Suprapubic skin (tissue), 4 donors: Measurements from ENCODE around the gene PRSS36. TPM values are rescaled to one million over a fixed set of nuclear protein-coding genes. Genes with fewer than 3 reads are reported as not detected.
"Not testable (repeated sequence)": the region's sequence is repeated elsewhere in the genome, so short reads cannot be mapped to it uniquely, and the experiment has no call there.

Source experiments
- DNase-seq, 2 donors: peaks; one replicate each; pipeline ENCODE4 v3.0.0-alpha.2; 2019; ENCODE audit warnings: low spot score in 2 of 2
- H3K27ac ChIP-seq: fragments of 200-600 bp; sonication (generic); one replicate; pipeline ENCODE4 v1.5.1; 2019
- H3K27me3 ChIP-seq: fragments of 200-600 bp; sonication (generic); one replicate; pipeline ENCODE4 v1.5.1; 2019
- H3K36me3 ChIP-seq: fragments of 200-600 bp; sonication (generic); one replicate; pipeline ENCODE4 v1.5.1; 2019
- H3K4me1 ChIP-seq: fragments of 200-600 bp; sonication (generic); one replicate; pipeline ENCODE4 v1.5.1; 2019
- H3K4me3 ChIP-seq: fragments of 200-600 bp; sonication (generic); one replicate; pipeline ENCODE4 v1.5.1; 2019; ENCODE audit warnings: mild to moderate bottlenecking
- H3K9me3 ChIP-seq: fragments of 200-600 bp; sonication (generic); one replicate; pipeline ENCODE4 v1.5.1; 2019
- CTCF ChIP-seq, 2 donors: fragments of 200-600 bp in 1 of 2; fragments of 450-650 bp in 1 of 2; sonication (generic) in 1 of 2; IDR thresholded peaks; one replicate each; pipeline ENCODE4 v1.5.1; 2016 to 2019; ENCODE audit warnings: antibody characterized with exemption in 2 of 2, mild to moderate bottlenecking in 1 of 2, moderate library complexity in 1 of 2
- EP300 ChIP-seq: sonication (generic); formaldehyde crosslinking; IDR thresholded peaks from one replicate; pipeline ENCODE4 v1.6.1; 2017; ENCODE audit warnings: antibody characterized with exemption
- POLR2A ChIP-seq, 2 donors: fragments of 450-650 bp; IDR thresholded peaks; one replicate each; pipeline ENCODE4 v1.6.1; 2017; ENCODE audit warnings: antibody characterized with exemption in 2 of 2, mild to moderate bottlenecking in 2 of 2, moderate library complexity in 2 of 2
- POLR2AphosphoS5 ChIP-seq, 3 donors: sonication (generic); formaldehyde crosslinking; IDR thresholded peaks; one replicate each; pipeline ENCODE4 v1.6.1; 2017; ENCODE audit warnings: antibody characterized with exemption in 3 of 3
- WGBS: methylation state at CpG from one replicate; pipeline ENCODE4 v1.1.5; 2018; 5-methylcytosine and 5-hydroxymethylcytosine counted together
- total RNA-seq, 4 donors: library from RNA; depleted of rRNA; stranded (reverse); fragments of >200 nt; gene quantifications; one replicate each; pipeline ENCODE4 v1.1.0, GENCODE V29; 2016

Gene PRSS36
- total RNA-seq, 4 donors from 2014 or later, result 2.2 to 17.8 (median 8.4) TPM

GRCh38 chr16:31143011-31143693 lies 6.7 kb downstream of the PRSS36 start:
- DNase-seq, result no peak
- Histone ChIP-seq H3K36me3 (no peaks in the 10 kb centered on the region), H3K4me1 (peaks cover 46% of the 10 kb centered on the region), H3K27me3 (peaks cover under 1% of the 10 kb centered on the region), H3K27ac (peak overlapping the region; percentile 80), H3K9me3 (no peaks in the 10 kb centered on the region), H3K4me3 (peak overlapping the region; percentile 54)
- 85% methylated on average over 9 of the region's 22 CpGs for WGBS
- TF ChIP-seq CTCF (IDR thresholded peaks at IDR 0.05) (no peak), POLR2AphosphoS5 (IDR thresholded peaks at IDR 0.05) (no peak), EP300 (no peak), POLR2A (IDR thresholded peaks at IDR 0.05) (no peak)

- TF ChIP-seq CTCF (IDR thresholded peaks at IDR 0.05), result peak; percentile 97 to 99
- TF ChIP-seq POLR2A (IDR thresholded peaks at IDR 0.05), result no peak
- no peak for TF ChIP-seq EP300
- peak in 2 of 3 donors; percentile 65 to 68 for TF ChIP-seq POLR2AphosphoS5 (IDR thresholded peaks at IDR 0.05)
- no peaks in the 10 kb centered on the region for H3K27me3 ChIP-seq
- 0% methylated on average over 15 of the region's 89 CpGs for WGBS
- no peaks in the 10 kb centered on the region for H3K9me3 ChIP-seq
- H3K4me1 ChIP-seq, result peaks cover 44% of the 10 kb centered on the region
- DNase-seq, result peak; percentile 99 to 100
- peak overlapping the region; percentile 80 for H3K27ac ChIP-seq
- H3K36me3 ChIP-seq, result no peaks in the 10 kb centered on the region
- H3K4me3 ChIP-seq, result peak overlapping the region; percentile 54
Measured at GRCh38 chr16:31142109-31143010, 7.5 kb downstream of the PRSS36 start.

- peak overlapping the region; percentile 80 for H3K27ac ChIP-seq
- H3K9me3 ChIP-seq, result no peaks in the 10 kb centered on the region
- no peaks in the 10 kb centered on the region for H3K36me3 ChIP-seq
- H3K4me1 ChIP-seq, result peaks cover 44% of the 10 kb centered on the region
- no peak for TF ChIP-seq POLR2A (IDR thresholded peaks at IDR 0.05)
- no peak for TF ChIP-seq POLR2AphosphoS5 (IDR thresholded peaks at IDR 0.05)
- TF ChIP-seq CTCF (IDR thresholded peaks at IDR 0.05), result no peak
- no peak for TF ChIP-seq EP300
- no peak for DNase-seq
- WGBS, result 17% methylated on average over 8 of the region's 10 CpGs
- peak overlapping the region; percentile 54 for H3K4me3 ChIP-seq
- no peaks in the 10 kb centered on the region for H3K27me3 ChIP-seq
Measured at GRCh38 chr16:31141489-31142108, 8.3 kb downstream of the PRSS36 start.

- H3K4me3 ChIP-seq, result peak overlapping the region; percentile 54
- WGBS, result 74% methylated on average over 9 of the region's 9 CpGs
- H3K36me3 ChIP-seq, DNase-seq, H3K9me3 ChIP-seq, H3K27me3 ChIP-seq: not testable (repeated sequence)
- H3K4me1 ChIP-seq, result peaks cover 48% of the 10 kb centered on the region
- peak overlapping the region; percentile 80 for H3K27ac ChIP-seq
Measured at GRCh38 chr16:31141071-31141469, 8.8 kb downstream of the PRSS36 start.

GRCh38 chr16:31138621-31139578 lies 11.0 kb downstream of the PRSS36 start:
- Histone ChIP-seq H3K4me3 (no peak overlapping the region), H3K27me3 (no peaks in the 10 kb centered on the region), H3K36me3 (no peaks in the 10 kb centered on the region), H3K9me3 (no peaks in the 10 kb centered on the region), H3K27ac (peak overlapping the region; percentile 61), H3K4me1 (peaks cover 60% of the 10 kb centered on the region)
- TF ChIP-seq POLR2AphosphoS5 (IDR thresholded peaks at IDR 0.05) (no peak), POLR2A (IDR thresholded peaks at IDR 0.05) (no peak), EP300 (no peak), CTCF (IDR thresholded peaks at IDR 0.05) (no peak)
- WGBS, result 45% methylated on average over 20 of the region's 27 CpGs
- DNase-seq, result no peak

GRCh38 chr16:31136822-31137499 lies 12.9 kb downstream of the PRSS36 start:
- not testable (repeated sequence) for H3K36me3 ChIP-seq, H3K27ac ChIP-seq, H3K4me3 ChIP-seq, H3K27me3 ChIP-seq, H3K9me3 ChIP-seq, DNase-seq
- WGBS, result 92% methylated on average over 20 of the region's 20 CpGs
- peaks cover 69% of the 10 kb centered on the region for H3K4me1 ChIP-seq
